ENCODE data around the gene TCF4.

DNA sequence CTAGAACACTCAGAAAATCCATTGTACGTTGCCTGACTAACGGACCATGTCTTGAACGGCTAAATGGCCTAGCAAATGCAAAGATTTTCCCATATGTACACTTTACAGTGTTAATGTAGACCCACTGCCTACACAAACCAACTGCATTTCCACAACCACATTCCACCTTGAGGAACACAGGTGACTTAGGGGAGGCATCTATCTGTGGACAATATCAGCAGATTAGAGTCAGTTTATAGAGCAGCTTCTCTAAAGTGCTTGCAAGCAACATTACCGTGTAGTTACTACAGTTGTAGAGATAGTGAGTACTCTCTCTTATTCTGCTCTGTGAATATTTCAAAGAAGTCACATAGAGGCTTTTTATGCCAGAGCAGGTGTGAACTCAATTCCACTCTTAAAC lies 139.6 kb downstream of the TCF4 start:
- TF ChIP-seq EZH2 (IDR thresholded peaks at IDR 0.05; ENCODE audit: low read length) (no peak), CTCF (optimal IDR thresholded peaks at IDR 0.05 in 1 of 3, IDR thresholded peaks at IDR 0.05 in 1 of 3, conservative IDR thresholded peaks at IDR 0.05 in 1 of 3; ENCODE audit: extremely low read depth in 1 of 3, insufficient read depth in 2 of 3, low read length in 3 of 3) (no peak)

Measured in keratinocyte (primary cell).